GM23338 (cell line): ENCODE results near the gene HECTD3.

ENCODE experiments used
- CREB1 ChIP-seq: fragments of 250-450 bp; sonication (Bioruptor Pico); IDR thresholded peaks from 2 replicates; pipeline ENCODE4 v1.5.0; 2020; ENCODE audit warnings: low read depth, mild to moderate bottlenecking, moderate library complexity
- EZH2 ChIP-seq: fragments of 200-600 bp; sonication (generic); IDR thresholded peaks from one replicate; pipeline ENCODE4 v1.8.0; 2017; ENCODE audit warnings: antibody characterized with exemption, mild to moderate bottlenecking, low read depth; ENCODE audit not compliant: unreplicated experiment
- EZH2phosphoT487 ChIP-seq: fragments of 200-600 bp; sonication (generic); IDR thresholded peaks from one replicate; pipeline ENCODE4 v1.8.1; 2018; ENCODE audit warnings: antibody characterized with exemption; ENCODE audit not compliant: unreplicated experiment
- POLR2AphosphoS5 ChIP-seq: IDR thresholded peaks from 2 replicates; pipeline ENCODE4 v1.6.1; 2016; ENCODE audit warnings: antibody characterized with exemption, low read depth
- REST ChIP-seq: IDR thresholded peaks from one replicate; pipeline ENCODE4 v1.6.1; 2018; ENCODE audit warnings: antibody characterized with exemption; ENCODE audit not compliant: unreplicated experiment
- TF ChIP-seq, protein P1 (sequence below), 2 experiments: fragments of 200-600 bp in 1 of 2; sonication (generic) in 1 of 2; conservative IDR thresholded peaks; 2 replicates each; pipeline versions ENCODE4 v1.5.1 to v1.6.1; 2016 to 2017; ENCODE audit warnings: antibody characterized with exemption in 2 of 2, low read depth in 2 of 2, mild to moderate bottlenecking in 2 of 2, moderate library complexity in 1 of 2

DNA sequence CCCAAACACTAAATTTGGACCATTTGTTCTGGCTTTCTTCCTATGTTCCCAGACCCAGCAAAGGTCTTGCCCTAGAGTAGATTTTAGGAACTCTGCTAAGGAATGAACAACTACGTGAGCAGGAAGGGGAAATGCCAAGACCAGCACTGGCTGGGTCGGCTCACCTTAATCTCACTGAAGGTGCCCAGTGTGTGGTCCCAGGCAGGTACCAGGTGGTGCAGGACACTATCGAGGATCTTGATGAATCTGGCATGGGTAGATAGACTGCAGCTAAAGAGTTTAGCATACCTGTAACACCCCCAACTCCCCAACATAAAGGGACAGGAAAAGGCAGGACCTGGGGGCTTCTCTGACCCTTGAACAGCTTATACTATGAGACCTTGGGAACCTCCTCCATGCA is 3.0 kb downstream of the HECTD3 start:
- no peak for TF ChIP-seq POLR2AphosphoS5
- TF ChIP-seq, protein P1, sequence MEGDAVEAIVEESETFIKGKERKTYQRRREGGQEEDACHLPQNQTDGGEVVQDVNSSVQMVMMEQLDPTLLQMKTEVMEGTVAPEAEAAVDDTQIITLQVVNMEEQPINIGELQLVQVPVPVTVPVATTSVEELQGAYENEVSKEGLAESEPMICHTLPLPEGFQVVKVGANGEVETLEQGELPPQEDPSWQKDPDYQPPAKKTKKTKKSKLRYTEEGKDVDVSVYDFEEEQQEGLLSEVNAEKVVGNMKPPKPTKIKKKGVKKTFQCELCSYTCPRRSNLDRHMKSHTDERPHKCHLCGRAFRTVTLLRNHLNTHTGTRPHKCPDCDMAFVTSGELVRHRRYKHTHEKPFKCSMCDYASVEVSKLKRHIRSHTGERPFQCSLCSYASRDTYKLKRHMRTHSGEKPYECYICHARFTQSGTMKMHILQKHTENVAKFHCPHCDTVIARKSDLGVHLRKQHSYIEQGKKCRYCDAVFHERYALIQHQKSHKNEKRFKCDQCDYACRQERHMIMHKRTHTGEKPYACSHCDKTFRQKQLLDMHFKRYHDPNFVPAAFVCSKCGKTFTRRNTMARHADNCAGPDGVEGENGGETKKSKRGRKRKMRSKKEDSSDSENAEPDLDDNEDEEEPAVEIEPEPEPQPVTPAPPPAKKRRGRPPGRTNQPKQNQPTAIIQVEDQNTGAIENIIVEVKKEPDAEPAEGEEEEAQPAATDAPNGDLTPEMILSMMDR (conservative IDR thresholded peaks at IDR 0.05; ENCODE audit: low read depth in 2 of 2): no peak
- TF ChIP-seq EZH2: no peak
- no peak for TF ChIP-seq REST
- TF ChIP-seq EZH2phosphoT487: no peak
- TF ChIP-seq CREB1 (CRISPR knock-in tag): no peak
